Keratinocyte (primary cell): ENCODE results near the gene CUX1. TPM values are rescaled to one million over a fixed set of nuclear protein-coding genes. Genes with fewer than 3 reads are reported as not detected.

Source experiments
- DNase-seq: peaks from one replicate; pipeline ENCODE4 v3.0.0-alpha.2; 2011; ENCODE audit warnings: low read depth, missing footprints, low spot score
- FAIRE-seq: peaks from 2 replicates; lab custom pipeline; 2011; peaks lifted over from hg19 to GRCh38; lab: Jason Lieb, UNC
- H2AFZ ChIP-seq: 2 replicates; pipeline ENCODE4 v1.6.0; 2012; ENCODE audit warnings: low read length, control low read depth, inconsistent platforms; ENCODE audit not compliant: control insufficient read depth
- H3K27ac ChIP-seq: 2 replicates; pipeline ENCODE4 v1.5.1; 2011; ENCODE audit warnings: low read length; ENCODE audit not compliant: control insufficient read depth, insufficient read depth
- H3K27me3 ChIP-seq: 3 replicates; pipeline ENCODE4 v1.6.0; 2011; ENCODE audit warnings: low read length; ENCODE audit not compliant: control insufficient read depth, insufficient read depth; ENCODE audit errors: extremely low read depth
- H3K36me3 ChIP-seq, 2 experiments: 2 replicates in 1 of 2; 3 replicates in 1 of 2; pipeline ENCODE4 v1.5.1; 2011; ENCODE audit warnings: low read length in 2 of 2, mild to moderate bottlenecking in 1 of 2; ENCODE audit not compliant: control insufficient read depth in 2 of 2, insufficient read depth in 2 of 2; ENCODE audit errors: extremely low read depth in 1 of 2
- H3K4me1 ChIP-seq: 3 replicates; pipeline ENCODE4 v1.5.1; 2011; ENCODE audit warnings: low read length; ENCODE audit not compliant: control insufficient read depth, insufficient read depth; ENCODE audit errors: extremely low read depth
- H3K4me2 ChIP-seq: 3 replicates; pipeline ENCODE4 v1.6.0; 2011; ENCODE audit warnings: low read depth, low read length; ENCODE audit not compliant: control insufficient read depth, insufficient read depth; ENCODE audit errors: extremely low read depth
- H3K4me3 ChIP-seq, 3 experiments: fragments of 200-600 bp in 1 of 3; sonication (generic) in 1 of 3; 2 replicates in 2 of 3; 3 replicates in 1 of 3; pipeline ENCODE4 v1.5.1; 2011 to 2016; ENCODE audit warnings: low read length in 3 of 3, mild to moderate bottlenecking in 3 of 3, control low read depth in 2 of 3, inconsistent platforms in 1 of 3, low read depth in 1 of 3, mixed read lengths in 1 of 3, mixed run types in 1 of 3, moderate library complexity in 1 of 3; ENCODE audit not compliant: control insufficient read depth in 2 of 3, insufficient read depth in 2 of 3; ENCODE audit errors: extremely low read depth in 1 of 3
- H3K79me2 ChIP-seq: 2 replicates; pipeline ENCODE4 v1.6.0; 2012; ENCODE audit warnings: low read length; ENCODE audit not compliant: control insufficient read depth, insufficient read depth
- H3K9ac ChIP-seq: 3 replicates; pipeline ENCODE4 v1.6.0; 2011; ENCODE audit warnings: low read length; ENCODE audit not compliant: control insufficient read depth, insufficient read depth; ENCODE audit errors: extremely low read depth
- H3K9me1 ChIP-seq: 3 replicates; pipeline ENCODE4 v1.6.0; 2011; ENCODE audit warnings: low read length; ENCODE audit not compliant: control insufficient read depth, insufficient read depth; ENCODE audit errors: extremely low read depth
- H3K9me3 ChIP-seq: 2 replicates; pipeline ENCODE4 v1.5.1; 2012; ENCODE audit warnings: low read depth, low read length; ENCODE audit not compliant: control insufficient read depth
- H4K20me1 ChIP-seq: 3 replicates; pipeline ENCODE4 v1.6.0; 2011; ENCODE audit warnings: low read length; ENCODE audit not compliant: control insufficient read depth, insufficient read depth; ENCODE audit errors: extremely low read depth
- EZH2 ChIP-seq: IDR thresholded peaks from one replicate; pipeline ENCODE4 v1.6.1; 2012; ENCODE audit warnings: inconsistent platforms, mild to moderate bottlenecking, low read length, moderate library complexity
- dilution Hi-C: fragments of 300-500 bp; cut with MboI; formaldehyde crosslinking; loops from one replicate; pipeline ENCODE4 v1.7.0; 2020; ENCODE audit warnings: low sequenced_read_pairs; ENCODE audit not compliant: extremely low pct_ligation_motif_present
- polyA plus RNA-seq, 5 experiments: library from polyadenylated mRNA; depleted of rRNA in 3 of 5; stranded (reverse) in 3 of 5; stranded (forward) in 1 of 5; unstranded in 1 of 5; fragments of >200 nt; gene quantifications; 1 replicate in 1 of 5; 2 replicates in 3 of 5; 3 replicates in 1 of 5; pipeline versions ENCODE4 v1.2.1 to v1.2.3, GENCODE V29; 2011 to 2012; ENCODE audit warnings: missing spikeins in 2 of 5, low read depth in 1 of 5, low replicate concordance in 1 of 5
- TF ChIP-seq, protein P1 (sequence below), 3 experiments: IDR thresholded peaks in 1 of 3; conservative IDR thresholded peaks in 1 of 3; optimal IDR thresholded peaks in 1 of 3; 2 replicates in 2 of 3; 3 replicates in 1 of 3; pipeline versions ENCODE3 to v1.5.1; 2011; ENCODE audit warnings: low read length in 3 of 3, mild to moderate bottlenecking in 3 of 3, moderate library complexity in 2 of 3, control low read depth in 1 of 3, inconsistent platforms in 1 of 3; ENCODE audit not compliant: insufficient read depth in 2 of 3; ENCODE audit errors: extremely low read depth in 1 of 3

CUX1 gene
- polyA plus RNA-seq, 1 donor (not counting 4 experiments of a cell fraction or from before 2014, with no cell fraction given) = 18.3 TPM

DNA sequence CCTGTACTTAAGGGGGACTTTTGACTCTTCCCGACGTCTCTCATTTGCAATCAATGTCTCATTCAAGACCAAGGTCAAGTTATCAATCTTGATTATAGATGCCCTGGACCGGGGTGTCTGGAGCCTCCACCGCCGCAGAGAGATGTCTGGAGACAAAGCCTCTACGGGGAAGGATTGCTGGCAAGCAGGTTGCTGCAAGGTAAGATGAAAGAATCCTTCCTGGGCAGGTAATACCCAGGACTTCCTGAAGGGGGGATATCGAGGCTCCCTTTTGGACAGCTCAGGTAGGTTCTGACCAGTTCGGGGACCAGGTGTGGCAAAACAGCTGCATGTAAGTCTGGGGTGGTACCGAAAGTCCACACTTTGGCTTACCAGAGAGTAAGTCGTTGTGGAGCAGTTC, 12.5 kb upstream of the CUX1 start:
- Histone ChIP-seq H4K20me1 (no peaks in the 10 kb centered on the region), H3K9me1 (no peaks in the 10 kb centered on the region), H3K9me3 (no peaks in the 10 kb centered on the region), H3K36me3 (no peaks in the 10 kb centered on the region), H3K4me1 (peaks cover 16% of the 10 kb centered on the region), H2AFZ (no peak overlapping the region), H3K79me2 (no peaks in the 10 kb centered on the region), H3K4me2 (peak overlapping the region; percentile 78), H3K9ac (no peak overlapping the region), H3K27ac (no peak overlapping the region), H3K4me3 (peak overlapping the region in 1 of 3 experiments; percentile 4), H3K27me3 (no peaks in the 10 kb centered on the region)
- TF ChIP-seq, protein P1, sequence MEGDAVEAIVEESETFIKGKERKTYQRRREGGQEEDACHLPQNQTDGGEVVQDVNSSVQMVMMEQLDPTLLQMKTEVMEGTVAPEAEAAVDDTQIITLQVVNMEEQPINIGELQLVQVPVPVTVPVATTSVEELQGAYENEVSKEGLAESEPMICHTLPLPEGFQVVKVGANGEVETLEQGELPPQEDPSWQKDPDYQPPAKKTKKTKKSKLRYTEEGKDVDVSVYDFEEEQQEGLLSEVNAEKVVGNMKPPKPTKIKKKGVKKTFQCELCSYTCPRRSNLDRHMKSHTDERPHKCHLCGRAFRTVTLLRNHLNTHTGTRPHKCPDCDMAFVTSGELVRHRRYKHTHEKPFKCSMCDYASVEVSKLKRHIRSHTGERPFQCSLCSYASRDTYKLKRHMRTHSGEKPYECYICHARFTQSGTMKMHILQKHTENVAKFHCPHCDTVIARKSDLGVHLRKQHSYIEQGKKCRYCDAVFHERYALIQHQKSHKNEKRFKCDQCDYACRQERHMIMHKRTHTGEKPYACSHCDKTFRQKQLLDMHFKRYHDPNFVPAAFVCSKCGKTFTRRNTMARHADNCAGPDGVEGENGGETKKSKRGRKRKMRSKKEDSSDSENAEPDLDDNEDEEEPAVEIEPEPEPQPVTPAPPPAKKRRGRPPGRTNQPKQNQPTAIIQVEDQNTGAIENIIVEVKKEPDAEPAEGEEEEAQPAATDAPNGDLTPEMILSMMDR (optimal IDR thresholded peaks at IDR 0.05 in 1 of 3, IDR thresholded peaks at IDR 0.05 in 1 of 3, conservative IDR thresholded peaks at IDR 0.05 in 1 of 3; ENCODE audit: extremely low read depth in 1 of 3, insufficient read depth in 2 of 3, low read length in 3 of 3) = peak; percentile 41 to 79 (median 65)
- no peak for TF ChIP-seq EZH2
- no peak for DNase-seq
- dilution Hi-C loops = no loop called here
- FAIRE-seq = no peak

DNA sequence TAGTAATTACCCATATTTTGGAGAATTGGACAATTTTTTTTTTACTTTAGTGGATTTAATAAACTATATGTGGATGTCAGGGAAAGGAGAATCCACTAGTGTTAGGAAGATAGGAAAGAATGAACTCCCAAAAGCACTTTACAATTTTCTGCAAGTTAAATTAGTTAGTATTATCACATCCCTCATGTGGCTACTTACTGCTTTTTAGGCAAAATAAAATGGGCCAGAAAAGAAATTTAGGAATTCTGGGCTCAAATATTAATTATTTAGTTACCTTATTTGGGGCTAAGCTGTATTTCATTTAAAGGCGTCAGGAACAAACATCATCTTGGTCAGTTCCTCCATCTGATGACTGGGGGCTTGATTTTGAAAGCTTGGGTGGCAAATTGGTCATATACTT, 4.8 kb upstream of the CUX1 start:
- Histone ChIP-seq H3K36me3 (no peaks in the 10 kb centered on the region), H3K4me3 (no peak overlapping the region), H3K27ac (no peak overlapping the region), H3K79me2 (peaks cover 2% of the 10 kb centered on the region), H3K4me1 (peaks cover 9% of the 10 kb centered on the region), H2AFZ (no peak overlapping the region), H3K9me3 (no peaks in the 10 kb centered on the region), H3K27me3 (no peaks in the 10 kb centered on the region), H3K9me1 (no peaks in the 10 kb centered on the region), H4K20me1 (no peaks in the 10 kb centered on the region), H3K4me2 (no peak overlapping the region), H3K9ac (no peak overlapping the region)
- no peak for FAIRE-seq
- DNase-seq = no peak
- no peak for TF ChIP-seq EZH2
- TF ChIP-seq, protein P1 (optimal IDR thresholded peaks at IDR 0.05 in 1 of 3, IDR thresholded peaks at IDR 0.05 in 1 of 3, conservative IDR thresholded peaks at IDR 0.05 in 1 of 3; ENCODE audit: extremely low read depth in 1 of 3, insufficient read depth in 2 of 3, low read length in 3 of 3) = no peak
- dilution Hi-C loops = no loop called here
